ENCODE data around the gene NDUFS8.

Gene NDUFS8

GRCh38 chr11:68080860-68081259 is 50.4 kb downstream of the NDUFS8 start:
- Mint-ChIP-seq H3K27me3 (ENCODE audit: low read depth) (no peaks in the 10 kb centered on the region), H3K4me1 (ENCODE audit: low read depth) (no peaks in the 10 kb centered on the region), H3K9me3 (no peaks in the 10 kb centered on the region), H3K36me3 (ENCODE audit: low read depth) (no peaks in the 10 kb centered on the region), H3K27ac (no peak overlapping the region), H3K4me3 (no peak overlapping the region)

- H3K27ac Mint-ChIP-seq, result no peak overlapping the region
- H3K9me3 Mint-ChIP-seq, result no peaks in the 10 kb centered on the region
These were observed 51.2 kb downstream of the NDUFS8 start for GRCh38 chr11:68081691-68082090.

GRCh38 chr11:68082481-68082880 is 52.0 kb downstream of the NDUFS8 start:
- H3K9me3 Mint-ChIP-seq, result no peaks in the 10 kb centered on the region
- H3K27ac Mint-ChIP-seq, result no peak overlapping the region
- H3K4me1 Mint-ChIP-seq (ENCODE audit: low read depth), result no peaks in the 10 kb centered on the region
- no peaks in the 10 kb centered on the region for H3K27me3 Mint-ChIP-seq (ENCODE audit: low read depth)
- H3K36me3 Mint-ChIP-seq (ENCODE audit: low read depth), result no peaks in the 10 kb centered on the region
- H3K4me3 Mint-ChIP-seq, result no peak overlapping the region

More at GRCh38 chr11:68081691-68082090, 51.2 kb downstream of the NDUFS8 start:
- H3K36me3 Mint-ChIP-seq (ENCODE audit: low read depth), result no peaks in the 10 kb centered on the region
- no peaks in the 10 kb centered on the region for H3K4me1 Mint-ChIP-seq (ENCODE audit: low read depth)
- H3K4me3 Mint-ChIP-seq, result no peak overlapping the region
- no peaks in the 10 kb centered on the region for H3K27me3 Mint-ChIP-seq (ENCODE audit: low read depth)

GRCh38 chr11:68083517-68083916 is 53.0 kb downstream of the NDUFS8 start:
- H3K4me3 Mint-ChIP-seq, result no peak overlapping the region
- H3K4me1 Mint-ChIP-seq (ENCODE audit: low read depth), result no peaks in the 10 kb centered on the region
- H3K27ac Mint-ChIP-seq, result no peak overlapping the region
- no peaks in the 10 kb centered on the region for H3K36me3 Mint-ChIP-seq (ENCODE audit: low read depth)
- H3K27me3 Mint-ChIP-seq (ENCODE audit: low read depth), result no peaks in the 10 kb centered on the region
- H3K9me3 Mint-ChIP-seq, result no peaks in the 10 kb centered on the region
